ENCODE results near the gene MORN1.

GRCh38 chr1:2326524-2326923 lies 64.8 kb downstream of the MORN1 start:
- TF ChIP-seq CTCF (conservative IDR thresholded peaks at IDR 0.05; ENCODE audit: low read length) = no peak
- TF ChIP-seq EZH2phosphoT487 (IDR thresholded peaks at IDR 0.05; ENCODE audit: borderline replicate concordance) = no peak
